Sigmoid colon (tissue), 7 donors: ENCODE results near the gene TRAP1. TPM values are rescaled to one million over a fixed set of nuclear protein-coding genes. Genes with fewer than 3 reads are reported as not detected.

Experiments used
- DNase-seq: peaks from one replicate; pipeline ENCODE4 v3.0.0-alpha.2; 2019
- H3K27ac ChIP-seq, 4 donors: fragments of 200-600 bp; sonication (generic); one replicate each; pipeline ENCODE4 v1.5.1; 2016 to 2019; ENCODE audit warnings: mild to moderate bottlenecking in 1 of 4
- H3K27me3 ChIP-seq, 3 donors: fragments of 200-600 bp; sonication (generic); one replicate each; pipeline ENCODE4 v1.5.1; 2019; ENCODE audit warnings: mild to moderate bottlenecking in 1 of 3
- H3K36me3 ChIP-seq, 4 donors: fragments of 200-600 bp; sonication (generic); one replicate each; pipeline ENCODE4 v1.5.1; 2016 to 2019
- H3K4me1 ChIP-seq, 4 donors: fragments of 200-600 bp; sonication (generic); one replicate each; pipeline ENCODE4 v1.5.1; 2017 to 2019
- H3K4me3 ChIP-seq, 4 donors: fragments of 200-600 bp; sonication (generic); one replicate each; pipeline ENCODE4 v1.5.1; 2017 to 2019; ENCODE audit warnings: mild to moderate bottlenecking in 2 of 4, moderate library complexity in 1 of 4
- H3K9me3 ChIP-seq, 4 donors: fragments of 200-600 bp in 3 of 4; sonication (generic) in 3 of 4; one replicate each; pipeline versions ENCODE4 v1.5.1 to v1.6.1; 2013 to 2019
- CTCF ChIP-seq, 4 experiments: fragments of 450-650 bp in 3 of 4; fragments of 200-600 bp in 1 of 4; IDR thresholded peaks; one replicate each; pipeline ENCODE4 v1.5.1; 2016 to 2019; ENCODE audit warnings: antibody characterized with exemption in 4 of 4, mild to moderate bottlenecking in 3 of 4, moderate library complexity in 2 of 4
- EP300 ChIP-seq, 4 donors: sonication (generic); formaldehyde crosslinking; IDR thresholded peaks; one replicate each; pipeline ENCODE4 v1.6.1; 2017; ENCODE audit warnings: antibody characterized with exemption in 4 of 4
- POLR2A ChIP-seq, 2 donors: fragments of 450-650 bp; IDR thresholded peaks; one replicate each; pipeline ENCODE4 v1.6.1; 2016; ENCODE audit warnings: antibody characterized with exemption in 2 of 2, mild to moderate bottlenecking in 2 of 2, moderate library complexity in 2 of 2
- POLR2AphosphoS5 ChIP-seq, 4 donors: sonication (generic); formaldehyde crosslinking; IDR thresholded peaks; one replicate each; pipeline ENCODE4 v1.6.1; 2017; ENCODE audit warnings: antibody characterized with exemption in 4 of 4
- WGBS, 2 donors: extraction: QIAGEN DNeasy Blood & Tissue Kit; methylation state at CpG; one replicate each; pipeline ENCODE4 v1.1.7; 2013; 5-methylcytosine and 5-hydroxymethylcytosine counted together
- intact Hi-C: fragments of 100-400 bp; cut with DNase I; formaldehyde crosslinking; loops from one replicate; pipeline ENCODE4 v1.15.1; 2023
- polyA plus RNA-seq, 3 donors: library from polyadenylated mRNA; stranded (reverse); fragments of 200-250 nt; gene quantifications; one replicate each; pipeline ENCODE4 v1.2.3, GENCODE V29; 2013
- total RNA-seq, 4 donors: library from RNA; depleted of rRNA; stranded (reverse); fragments of >200 nt; gene quantifications; one replicate each; pipeline ENCODE4 v1.1.0, GENCODE V29; 2016
- donor health status: healthy with polysubstance abuse.
- donor health status: Bipolar disorder and iron deficiency.
- donor health status: healthy.

The TRAP1 gene
- total and polyA plus RNA-seq, 7 donors: 17.4 to 64.9 (median 45.6) TPM

GRCh38 chr16:3691761-3692160, 25.6 kb downstream of the TRAP1 start:
- peak in 1 of 4 experiments; percentile 10 for TF ChIP-seq CTCF (IDR thresholded peaks at IDR 0.05)
- TF ChIP-seq EP300 (IDR thresholded peaks at IDR 0.05): no peak
- TF ChIP-seq POLR2AphosphoS5 (IDR thresholded peaks at IDR 0.05): no peak
- TF ChIP-seq POLR2A (IDR thresholded peaks at IDR 0.05): no peak
- 90 to 94% methylated on average over 12 of the region's 12 CpGs for WGBS, 2 donors
- Histone ChIP-seq H3K27me3 (no peaks in the 10 kb centered on the region), H3K4me1 (peaks cover 0 to 17% (median 14%) of the 10 kb centered on the region in 4 donors), H3K9me3 (no peaks in the 10 kb centered on the region), H3K4me3 (no peak overlapping the region), H3K27ac (peak overlapping the region in 1 of 4 donors; percentile 77), H3K36me3 (peaks cover 0 to 22% (median 7%) of the 10 kb centered on the region in 4 donors)
- DNase-seq: no peak
- intact Hi-C loops: loop anchor here (1.0 to 5.0 kb wide), 2 partner anchors 189 to 426 kb away; partner anchors contain the start of genes ADCY9 and CREBBP

GRCh38 chr16:3690980-3691720, 26.2 kb downstream of the TRAP1 start:
- H3K27me3 ChIP-seq: no peaks in the 10 kb centered on the region
- peak overlapping the region; percentile 57 to 77 (median 72) for H3K27ac ChIP-seq
- peaks cover 0 to 17% (median 14%) of the 10 kb centered on the region in 4 donors for H3K4me1 ChIP-seq
- intact Hi-C loops: loop anchor here (1.0 to 5.0 kb wide), 2 partner anchors 189 to 426 kb away; partner anchors contain the start of genes ADCY9 and CREBBP
- TF ChIP-seq EP300 (IDR thresholded peaks at IDR 0.05): no peak
- no peak for TF ChIP-seq CTCF (IDR thresholded peaks at IDR 0.05)
- TF ChIP-seq POLR2AphosphoS5 (IDR thresholded peaks at IDR 0.05): no peak
- TF ChIP-seq POLR2A (IDR thresholded peaks at IDR 0.05): no peak
- WGBS, 2 donors: 85 to 87% methylated on average over 19 of the region's 19 CpGs
- no peaks in the 10 kb centered on the region for H3K9me3 ChIP-seq
- H3K4me3 ChIP-seq: peak overlapping the region in 3 of 4 donors; percentile 35 to 44 (median 37)
- no peak for DNase-seq
- H3K36me3 ChIP-seq: peaks cover 0 to 28% (median 7%) of the 10 kb centered on the region in 4 donors

GRCh38 chr16:3690470-3690928, 26.8 kb downstream of the TRAP1 start:
- peak overlapping the region in 3 of 4 donors; percentile 35 to 44 (median 37) for H3K4me3 ChIP-seq

GRCh38 chr16:3689731-3690130, 27.6 kb downstream of the TRAP1 start:
- WGBS, 2 donors: 93 to 95% methylated on average over 7 of the region's 7 CpGs
- H3K4me1 ChIP-seq: peaks cover 0 to 17% (median 14%) of the 10 kb centered on the region in 4 donors
- H3K27ac ChIP-seq: peak overlapping the region; percentile 57 to 77 (median 72)
- H3K9me3 ChIP-seq: no peaks in the 10 kb centered on the region
- H3K36me3 ChIP-seq: peaks cover 0 to 39% (median 16%) of the 10 kb centered on the region in 4 donors
- no peak overlapping the region for H3K4me3 ChIP-seq
- TF ChIP-seq CTCF (IDR thresholded peaks at IDR 0.05) (no peak), POLR2AphosphoS5 (IDR thresholded peaks at IDR 0.05) (no peak), EP300 (IDR thresholded peaks at IDR 0.05) (no peak), POLR2A (IDR thresholded peaks at IDR 0.05) (no peak)
- intact Hi-C loops: loop anchor here (5.0 kb wide), 1 partner anchor 428 kb away; the partner anchor contains the start of gene ADCY9
- no peaks in the 10 kb centered on the region for H3K27me3 ChIP-seq
- no peak for DNase-seq

More at GRCh38 chr16:3690470-3690928, 26.8 kb downstream of the TRAP1 start:
- Histone ChIP-seq H3K4me1 (peaks cover 0 to 17% (median 14%) of the 10 kb centered on the region in 4 donors), H3K27ac (peak overlapping the region; percentile 57 to 77 (median 72)), H3K9me3 (no peaks in the 10 kb centered on the region), H3K36me3 (peaks cover 0 to 35% (median 10%) of the 10 kb centered on the region in 4 donors), H3K27me3 (no peaks in the 10 kb centered on the region)
- intact Hi-C loops: loop anchor here (5.0 kb wide), 1 partner anchor 427 kb away; the partner anchor contains the start of gene ADCY9
- peak; percentile 88 to 95 (median 91) for TF ChIP-seq CTCF (IDR thresholded peaks at IDR 0.05)
- no peak for TF ChIP-seq EP300 (IDR thresholded peaks at IDR 0.05)
- peak; percentile 55 to 76 (median 69) for TF ChIP-seq POLR2AphosphoS5 (IDR thresholded peaks at IDR 0.05)
- no peak for TF ChIP-seq POLR2A (IDR thresholded peaks at IDR 0.05)
- 33 to 37% methylated on average over 18 of the region's 18 CpGs for WGBS, 2 donors
- DNase-seq: peak; percentile 98
